B cell (primary cell): ENCODE data around the gene TPRG1L. TPM values are rescaled to one million over a fixed set of nuclear protein-coding genes. Genes with fewer than 3 reads are reported as not detected.

Experiments
- ATAC-seq: fragments of 200-7000 bp; cut with Tn5 transposase; one replicate; pipeline ENCODE4 v1.10.0; 2021; ENCODE audit warnings: low read depth, mild to moderate bottlenecking, moderate number of reproducible peaks, moderate library complexity
- CTCF ChIA-PET: fragments of 350-600 bp; sonication (Branson Sonifier 250); formaldehyde crosslinking; loops from one replicate; lab custom pipeline; 2021; ENCODE audit warnings: antibody characterized with exemption, inconsistent platforms; lab: Charles Lee
- POLR2A ChIA-PET: fragments of 350-600 bp; sonication (Branson Sonifier 250); formaldehyde crosslinking; loops from one replicate; lab custom pipeline; 2021; ENCODE audit warnings: antibody characterized with exemption; lab: Charles Lee
- DNase-seq: peaks from one replicate; pipeline ENCODE4 v3.0.0; 2013
- H2AFZ ChIP-seq: 2 replicates; pipeline ENCODE4 v1.6.1; 2012; ENCODE audit warnings: mild to moderate bottlenecking, low read depth, low read length; ENCODE audit not compliant: insufficient read depth, poor library complexity, severe bottlenecking
- H3K27ac ChIP-seq, 2 donors: 1 replicate in 1 of 2; 2 replicates in 1 of 2; pipeline ENCODE4 v1.5.1; 2012 to 2013; ENCODE audit warnings: low read length in 2 of 2, mild to moderate bottlenecking in 2 of 2, moderate library complexity in 1 of 2
- H3K27me3 ChIP-seq, 4 experiments: fragments of 200-600 bp in 1 of 4; sonication (generic) in 1 of 4; replicated peaks in 1 of 4; 1 replicate in 2 of 4; 2 replicates in 2 of 4; pipeline versions ENCODE4 v1.6.1 to v1.7.0; 2013 to 2016; ENCODE audit warnings: low read length in 3 of 4, mild to moderate bottlenecking in 2 of 4, mixed read lengths in 1 of 4, moderate library complexity in 1 of 4; ENCODE audit not compliant: insufficient read depth in 4 of 4, control insufficient read depth in 3 of 4; ENCODE audit errors: control extremely low read depth in 1 of 4
- H3K36me3 ChIP-seq, 2 experiments: replicated peaks in 1 of 2; 1 replicate in 1 of 2; 2 replicates in 1 of 2; pipeline versions ENCODE4 v1.6.1 to v1.7.1; 2013; ENCODE audit warnings: low read length in 1 of 2; ENCODE audit not compliant: insufficient read depth in 2 of 2, control insufficient read depth in 1 of 2; ENCODE audit errors: control extremely low read depth in 1 of 2, extremely low read depth in 1 of 2
- H3K4me1 ChIP-seq, 2 donors: fragments of 200-600 bp in 1 of 2; sonication (generic) in 1 of 2; 1 replicate in 1 of 2; 2 replicates in 1 of 2; pipeline versions ENCODE4 v1.5.1 to v1.6.1; 2013 to 2017; ENCODE audit warnings: low read length in 2 of 2; ENCODE audit not compliant: control insufficient read depth in 2 of 2, insufficient read depth in 2 of 2
- H3K4me2 ChIP-seq: replicated peaks from 2 replicates; pipeline ENCODE3; 2012; ENCODE audit warnings: mild to moderate bottlenecking, low read depth, low read length; ENCODE audit not compliant: poor library complexity, severe bottlenecking
- H3K4me3 ChIP-seq, 5 experiments: fragments of 200-600 bp in 1 of 5; sonication (generic) in 1 of 5; 1 replicate in 3 of 5; 2 replicates in 2 of 5; pipeline versions ENCODE4 v1.5.1 to v1.7.0; 2011 to 2016; ENCODE audit warnings: low read length in 4 of 5, mild to moderate bottlenecking in 4 of 5, low read depth in 2 of 5, control low read depth in 1 of 5, moderate library complexity in 1 of 5; ENCODE audit not compliant: insufficient read depth in 1 of 5; ENCODE audit errors: control extremely low read depth in 1 of 5, extremely low read depth in 1 of 5
- H3K79me2 ChIP-seq: fragments of 200-600 bp; sonication (generic); one replicate; pipeline ENCODE4 v1.6.0; 2016; ENCODE audit warnings: low read length; ENCODE audit not compliant: control insufficient read depth, insufficient read depth
- H3K9ac ChIP-seq: fragments of 200-600 bp; sonication (generic); 2 replicates; pipeline ENCODE4 v1.6.1; 2017; ENCODE audit warnings: mild to moderate bottlenecking, low read length, moderate library complexity
- H3K9me3 ChIP-seq, 3 donors: one replicate each; pipeline versions ENCODE4 v1.6.1 to v1.7.1; 2013; ENCODE audit warnings: low read length in 2 of 3; ENCODE audit not compliant: control insufficient read depth in 2 of 3, insufficient read depth in 1 of 3; ENCODE audit errors: control extremely low read depth in 1 of 3
- H4K20me1 ChIP-seq: 2 replicates; pipeline ENCODE4 v1.6.0; 2012; ENCODE audit warnings: mild to moderate bottlenecking, low read length; ENCODE audit not compliant: insufficient read depth, control insufficient read depth, poor library complexity, severe bottlenecking
- H3K27ac Mint-ChIP-seq: one replicate; pipeline ENCODE4 v1.8.0; 2021; ENCODE audit warnings: mixed read lengths
- H3K27me3 Mint-ChIP-seq: one replicate; pipeline ENCODE4 v1.8.0; 2021; ENCODE audit warnings: mixed read lengths
- H3K4me1 Mint-ChIP-seq: one replicate; pipeline ENCODE4 v1.8.0; 2021; ENCODE audit warnings: mixed read lengths
- H3K4me3 Mint-ChIP-seq: one replicate; pipeline ENCODE4 v1.8.0; 2021; ENCODE audit warnings: mixed read lengths
- H3K9me3 Mint-ChIP-seq: one replicate; pipeline ENCODE4 v1.8.0; 2022; ENCODE audit warnings: mixed read lengths; ENCODE audit not compliant: insufficient read depth
- CTCF ChIP-seq: fragments of 200-600 bp; IDR thresholded peaks from one replicate; pipeline ENCODE4 v1.8.0; 2022; ENCODE audit warnings: antibody characterized with exemption, mild to moderate bottlenecking
- EZH2 ChIP-seq: IDR thresholded peaks from 2 replicates; pipeline ENCODE4 v1.6.1; 2012; ENCODE audit warnings: borderline replicate concordance, low read depth, mild to moderate bottlenecking, moderate library complexity, low read length; ENCODE audit not compliant: insufficient read depth, poor library complexity, severe bottlenecking
- WGBS: methylation state at CpG from one replicate; pipeline ENCODE4 v1.1.5; 2013; ENCODE audit warnings: missing lambda C conversion rate; ENCODE audit not compliant: insufficient coverage; 5-methylcytosine and 5-hydroxymethylcytosine counted together
- intact Hi-C: fragments of 100-400 bp; cut with micrococcal nuclease; formaldehyde crosslinking; loops from one replicate; pipeline ENCODE4 v1.10.0; 2022
- polyA plus RNA-seq: library from polyadenylated mRNA; depleted of rRNA; stranded (reverse); fragments of >200 nt; gene quantifications from 2 replicates; pipeline ENCODE4 v1.2.3, GENCODE V29; 2012
- total RNA-seq, 2 donors: library from RNA; stranded (reverse); fragments of 120-200 nt in 1 of 2; gene quantifications; 1 replicate in 1 of 2; 2 replicates in 1 of 2; pipeline versions ENCODE4 v1.2.3 to v1.2.4, GENCODE V29; 2013 to 2022

TPRG1L gene
- total and polyA plus RNA-seq, 2 donors (not counting 1 experiment from before 2014, with no cell fraction given): 19.5 to 48.6 TPM

GRCh38 chr1:3661631-3662030 lies 36.8 kb downstream of the TPRG1L start:
- Histone ChIP-seq H3K27ac (no peak overlapping the region), H3K9ac (no peak overlapping the region), H3K36me3 (no peaks in the 10 kb centered on the region), H3K9me3 (peaks cover 0 to 3% (median 0%) of the 10 kb centered on the region in 3 donors), H3K4me1 (peaks cover 32 to 36% of the 10 kb centered on the region in 2 donors), H3K27me3 (peaks cover 0 to 14% (median 2%) of the 10 kb centered on the region in 4 experiments), H2AFZ (no peak overlapping the region), H3K79me2 (no peaks in the 10 kb centered on the region), H3K4me2 (no peak overlapping the region), H4K20me1 (no peaks in the 10 kb centered on the region), H3K4me3 (no peak overlapping the region)
- Mint-ChIP-seq H3K27ac (no peak overlapping the region), H3K4me3 (no peak overlapping the region), H3K9me3 (no peaks in the 10 kb centered on the region), H3K4me1 (peaks cover 31% of the 10 kb centered on the region), H3K27me3 (peaks cover 27% of the 10 kb centered on the region)
- DNase-seq (no peak), ATAC-seq (no peak)
- no peak for TF ChIP-seq CTCF
- no peak for TF ChIP-seq EZH2
- CTCF ChIA-PET: interaction anchor here (0.7 kb wide), 1 partner anchor 166 kb away, joined by 3 read pairs; no protein-coding TSS in a partner anchor
- 100% methylated on average over 2 of the region's 4 CpGs for WGBS
- intact Hi-C loops: no loop called here
- POLR2A ChIA-PET: no interaction called here

- POLR2A ChIA-PET: interaction anchor here (0.6 kb wide), 1 partner anchor 63 kb away, joined by 3 read pairs; no protein-coding TSS in a partner anchor
- WGBS: 95% methylated on average over 16 of the region's 16 CpGs
- CTCF ChIA-PET: interaction anchor here (0.7 kb wide), 1 partner anchor 167 kb away, joined by 3 read pairs; no protein-coding TSS in a partner anchor
Observed at GRCh38 chr1:3662080-3662671, 37.4 kb downstream of the TPRG1L start.

More at GRCh38 chr1:3662080-3662671, 37.4 kb downstream of the TPRG1L start:
- Histone ChIP-seq H3K79me2 (no peaks in the 10 kb centered on the region), H3K9me3 (peaks cover 0 to 3% (median 0%) of the 10 kb centered on the region in 3 donors), H3K27me3 (peaks cover 0 to 14% (median 2%) of the 10 kb centered on the region in 4 experiments), H2AFZ (no peak overlapping the region), H3K4me1 (peaks cover 34 to 36% of the 10 kb centered on the region in 2 donors), H4K20me1 (no peaks in the 10 kb centered on the region), H3K27ac (no peak overlapping the region), H3K4me3 (no peak overlapping the region), H3K36me3 (no peaks in the 10 kb centered on the region), H3K9ac (no peak overlapping the region), H3K4me2 (no peak overlapping the region)
- H3K9me3 Mint-ChIP-seq: no peaks in the 10 kb centered on the region
- peaks cover 33% of the 10 kb centered on the region for H3K4me1 Mint-ChIP-seq
- ATAC-seq (no peak), DNase-seq (no peak)
- H3K4me3 Mint-ChIP-seq: no peak overlapping the region
- no peak overlapping the region for H3K27ac Mint-ChIP-seq
- TF ChIP-seq CTCF (no peak), EZH2 (no peak)
- intact Hi-C loops: no loop called here
- H3K27me3 Mint-ChIP-seq: peaks cover 21% of the 10 kb centered on the region
